Calu3 (cell line): ENCODE data around the gene SMAD2. TPM values are rescaled to one million over a fixed set of nuclear protein-coding genes. Genes with fewer than 3 reads are reported as not detected.

ENCODE experiments used
- BruUV-seq: library from RNA; stranded (reverse); fragments of 400-500 nt; replicated peaks from 2 replicates; lab custom pipeline; 2021; lab: Mats Ljungman, UMichigan
- CTCF ChIA-PET: fragments of 300-600 bp; sonication (Branson Sonifier 250); formaldehyde crosslinking; loops from one replicate; lab custom pipeline; 2022; ENCODE audit warnings: antibody characterized with exemption; lab: Charles Lee
- DNase-seq: peaks from one replicate; pipeline ENCODE4 v3.0.0; 2022
- H3K27ac Mint-ChIP-seq: one replicate; pipeline ENCODE4 v1.8.0; 2022; ENCODE audit warnings: mixed read lengths; ENCODE audit not compliant: unreplicated experiment
- H3K27me3 Mint-ChIP-seq: one replicate; pipeline ENCODE4 v1.8.0; 2022; ENCODE audit warnings: mixed read lengths; ENCODE audit not compliant: unreplicated experiment
- H3K36me3 Mint-ChIP-seq: one replicate; pipeline ENCODE4 v1.8.0; 2022; ENCODE audit warnings: mild to moderate bottlenecking, moderate library complexity, mixed read lengths; ENCODE audit not compliant: insufficient read depth, unreplicated experiment
- H3K4me1 Mint-ChIP-seq: one replicate; pipeline ENCODE4 v1.8.0; 2022; ENCODE audit warnings: mild to moderate bottlenecking, low read depth, mixed read lengths; ENCODE audit not compliant: unreplicated experiment
- H3K4me3 Mint-ChIP-seq: one replicate; pipeline ENCODE4 v1.8.0; 2022; ENCODE audit warnings: mild to moderate bottlenecking, low read depth, moderate library complexity, mixed read lengths; ENCODE audit not compliant: unreplicated experiment
- H3K9me3 Mint-ChIP-seq: one replicate; pipeline ENCODE4 v1.8.0; 2022; ENCODE audit warnings: low read depth, mixed read lengths; ENCODE audit not compliant: unreplicated experiment
- intact Hi-C: fragments of 100-400 bp; cut with micrococcal nuclease; formaldehyde crosslinking; loops from one replicate; pipeline ENCODE4 v1.10.0; 2022; ENCODE audit not compliant: unreplicated experiment
- total RNA-seq: library from RNA; stranded (reverse); gene quantifications from 2 replicates; pipeline ENCODE4 v1.2.3, GENCODE V29; 2022
- TF ChIP-seq, protein P1 (sequence below): fragments of 200-600 bp; IDR thresholded peaks from one replicate; pipeline ENCODE4 v1.8.0; 2022; ENCODE audit warnings: antibody characterized with exemption; ENCODE audit not compliant: unreplicated experiment

Gene SMAD2
- total RNA-seq, 1 experiment from 2014 or later, result 134 TPM

DNA sequence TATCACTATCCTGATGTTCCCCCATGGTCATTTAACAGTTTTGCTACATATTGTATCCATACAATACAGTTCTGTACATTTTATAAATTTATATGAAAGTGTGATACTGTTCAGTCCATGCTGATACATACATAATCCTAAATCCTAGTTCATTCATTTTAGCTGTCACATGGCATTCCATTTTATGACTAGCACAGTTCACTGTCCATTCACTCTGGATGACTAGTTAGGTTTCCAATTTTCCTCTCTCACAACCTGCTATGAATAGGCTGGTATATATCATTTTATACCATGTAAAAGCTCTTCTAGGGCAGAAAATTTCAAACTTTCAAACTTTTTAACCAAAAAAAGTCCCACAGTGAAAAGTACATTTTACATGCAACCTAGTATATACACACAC is 15.2 kb downstream of the SMAD2 start:
- Mint-ChIP-seq H3K9me3 (no peaks in the 10 kb centered on the region), H3K4me1 (peaks cover 51% of the 10 kb centered on the region), H3K4me3 (no peak overlapping the region), H3K36me3 (no peaks in the 10 kb centered on the region), H3K27me3 (no peaks in the 10 kb centered on the region), H3K27ac (peak overlapping the region; percentile 16)
- TF ChIP-seq, protein P1, sequence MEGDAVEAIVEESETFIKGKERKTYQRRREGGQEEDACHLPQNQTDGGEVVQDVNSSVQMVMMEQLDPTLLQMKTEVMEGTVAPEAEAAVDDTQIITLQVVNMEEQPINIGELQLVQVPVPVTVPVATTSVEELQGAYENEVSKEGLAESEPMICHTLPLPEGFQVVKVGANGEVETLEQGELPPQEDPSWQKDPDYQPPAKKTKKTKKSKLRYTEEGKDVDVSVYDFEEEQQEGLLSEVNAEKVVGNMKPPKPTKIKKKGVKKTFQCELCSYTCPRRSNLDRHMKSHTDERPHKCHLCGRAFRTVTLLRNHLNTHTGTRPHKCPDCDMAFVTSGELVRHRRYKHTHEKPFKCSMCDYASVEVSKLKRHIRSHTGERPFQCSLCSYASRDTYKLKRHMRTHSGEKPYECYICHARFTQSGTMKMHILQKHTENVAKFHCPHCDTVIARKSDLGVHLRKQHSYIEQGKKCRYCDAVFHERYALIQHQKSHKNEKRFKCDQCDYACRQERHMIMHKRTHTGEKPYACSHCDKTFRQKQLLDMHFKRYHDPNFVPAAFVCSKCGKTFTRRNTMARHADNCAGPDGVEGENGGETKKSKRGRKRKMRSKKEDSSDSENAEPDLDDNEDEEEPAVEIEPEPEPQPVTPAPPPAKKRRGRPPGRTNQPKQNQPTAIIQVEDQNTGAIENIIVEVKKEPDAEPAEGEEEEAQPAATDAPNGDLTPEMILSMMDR, result no peak
- BruUV-seq, result no TSS peak
- DNase-seq, result no peak
- CTCF ChIA-PET, result no interaction called here
- intact Hi-C loops, result no loop called here

DNA sequence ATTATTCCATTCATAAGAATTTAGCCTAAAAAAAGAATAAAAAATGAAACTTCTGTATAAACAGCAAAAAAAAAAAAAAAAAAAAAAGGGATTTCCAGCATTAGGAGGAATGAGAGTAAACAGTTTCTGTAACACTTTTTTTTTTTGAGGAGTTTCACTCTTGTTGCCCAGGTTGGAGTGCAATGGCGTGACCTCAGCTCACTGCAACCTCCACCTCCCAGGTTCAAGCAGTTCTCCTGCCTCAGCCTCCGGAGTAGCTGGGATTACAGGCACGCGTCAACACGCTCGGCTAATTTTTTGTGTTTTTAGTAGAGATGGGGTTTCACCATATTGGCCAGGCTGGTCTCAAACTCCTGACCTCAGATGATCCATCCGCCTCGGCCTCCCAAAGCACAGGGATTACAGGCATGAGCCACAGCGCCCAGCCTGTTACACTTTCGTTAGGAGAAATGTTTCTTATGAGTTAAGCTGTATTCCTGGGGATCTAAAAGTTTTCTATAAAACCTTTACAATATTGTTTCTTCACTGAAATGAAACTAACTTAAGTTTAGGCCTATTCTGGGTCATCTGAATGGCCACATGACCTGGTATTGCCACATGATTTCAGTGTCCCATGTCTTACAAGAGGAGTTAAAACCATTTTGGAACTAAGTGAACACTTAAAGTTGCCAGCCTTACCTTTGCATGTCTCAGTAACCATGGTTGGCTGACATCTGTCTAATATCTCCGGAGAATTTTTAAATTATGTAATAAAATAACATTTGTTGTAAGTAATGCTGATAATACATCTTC is 17.5 kb downstream of the SMAD2 start:
- no peak for DNase-seq
- intact Hi-C loops, result no loop called here
- Mint-ChIP-seq H3K4me1 (peaks cover 39% of the 10 kb centered on the region), H3K9me3 (no peaks in the 10 kb centered on the region), H3K27me3 (no peaks in the 10 kb centered on the region), H3K36me3 (no peaks in the 10 kb centered on the region), H3K4me3 (no peak overlapping the region), H3K27ac (no peak overlapping the region)
- CTCF ChIA-PET, result interaction anchor here (0.5 kb wide), 2 partner anchors 55 to 542 kb away, joined by 3 to 5 read pairs; no protein-coding TSS in a partner anchor
- BruUV-seq, result no TSS peak
- TF ChIP-seq, protein P1, result no peak

DNA sequence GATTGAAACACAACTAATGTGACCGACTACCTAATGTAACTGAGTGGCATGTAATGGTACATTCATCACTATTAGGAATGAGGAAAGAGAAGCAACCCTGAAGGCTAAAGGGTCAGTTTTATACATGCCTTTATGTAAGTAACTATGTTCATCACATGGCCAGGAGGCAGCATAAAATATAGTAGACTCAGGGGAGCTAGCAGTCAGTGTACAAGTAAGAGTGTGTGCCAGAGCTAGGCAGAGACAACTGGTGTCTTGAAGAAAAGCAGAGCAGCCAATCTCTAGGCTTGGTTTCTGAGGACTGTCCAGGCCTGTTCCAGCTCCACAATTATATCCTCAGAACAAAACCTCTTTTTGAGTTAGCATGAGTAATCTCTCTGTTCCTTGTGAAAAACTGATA is 18.1 kb downstream of the SMAD2 start:
- peaks cover 34% of the 10 kb centered on the region for H3K4me1 Mint-ChIP-seq
- DNase-seq, result no peak
- intact Hi-C loops, result no loop called here
- H3K36me3 Mint-ChIP-seq, result no peaks in the 10 kb centered on the region
- no TSS peak for BruUV-seq
- H3K9me3 Mint-ChIP-seq, result no peaks in the 10 kb centered on the region
- TF ChIP-seq, protein P1, result no peak
- CTCF ChIA-PET, result interaction anchor here (0.5 kb wide), 1 partner anchor 55 kb away, joined by 3 read pairs; no protein-coding TSS in a partner anchor
- no peaks in the 10 kb centered on the region for H3K27me3 Mint-ChIP-seq
- H3K27ac Mint-ChIP-seq, result no peak overlapping the region
- no peak overlapping the region for H3K4me3 Mint-ChIP-seq

DNA sequence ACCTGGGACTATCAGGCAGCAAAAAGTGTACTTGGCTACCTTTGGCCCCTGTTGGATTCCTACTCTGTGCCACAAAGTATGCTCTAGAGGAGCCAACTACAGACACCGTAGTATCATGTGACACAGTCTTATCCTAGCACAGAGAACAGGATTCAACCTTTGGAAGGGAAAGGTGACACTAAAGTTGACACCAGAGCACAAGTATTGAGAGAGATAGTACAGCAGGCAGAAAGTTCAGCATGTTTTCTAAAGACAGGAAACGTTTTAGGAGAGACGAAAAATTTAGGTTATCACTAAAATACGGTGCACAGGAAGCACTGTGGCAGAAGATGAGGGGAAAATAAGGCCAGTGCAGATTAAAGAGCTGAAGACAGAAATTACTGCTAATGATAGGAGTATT is 18.6 kb downstream of the SMAD2 start:
- Mint-ChIP-seq H3K27ac (no peak overlapping the region), H3K27me3 (no peaks in the 10 kb centered on the region), H3K4me3 (no peak overlapping the region), H3K9me3 (no peaks in the 10 kb centered on the region), H3K4me1 (peaks cover 29% of the 10 kb centered on the region), H3K36me3 (no peaks in the 10 kb centered on the region)
- TF ChIP-seq, protein P1, result no peak
- CTCF ChIA-PET, result no interaction called here
- intact Hi-C loops, result no loop called here
- BruUV-seq, result no TSS peak
- no peak for DNase-seq
